IMR-90 (cell line): ENCODE measurements around the gene EXPH5.

Experiments
- CEBPB ChIP-seq: IDR thresholded peaks from 2 replicates; pipeline ENCODE4 v1.6.1; 2012; ENCODE audit warnings: low read depth, low read length, improper control_type of control experiment
- CTCF ChIP-seq: conservative IDR thresholded peaks from 2 replicates; pipeline ENCODE4 v1.5.1; 2012; ENCODE audit warnings: mild to moderate bottlenecking, low read depth, low read length, improper control_type of control experiment
- MAFK ChIP-seq: IDR thresholded peaks from 2 replicates; pipeline ENCODE4 v1.6.1; 2012; ENCODE audit warnings: low read depth, low read length, improper control_type of control experiment
- POLR2A ChIP-seq: IDR thresholded peaks from 2 replicates; pipeline ENCODE4 v1.6.1; 2012; ENCODE audit warnings: mild to moderate bottlenecking, low read depth, low read length
- RAD21 ChIP-seq: IDR thresholded peaks from 2 replicates; pipeline ENCODE4 v1.6.1; 2012; ENCODE audit warnings: low read length, improper control_type of control experiment
- RFX5 ChIP-seq: IDR thresholded peaks from 2 replicates; pipeline ENCODE4 v1.8.0; 2012; ENCODE audit warnings: low read depth, mild to moderate bottlenecking, low read length, moderate library complexity
- SMC3 ChIP-seq: fragments of 150-350 bp; IDR thresholded peaks from 2 replicates; pipeline ENCODE4 v1.6.1; 2016; ENCODE audit warnings: low read depth, mild to moderate bottlenecking, antibody characterized with exemption, low read length, moderate library complexity
- USF2 ChIP-seq: fragments of 150-350 bp; IDR thresholded peaks from 2 replicates; pipeline ENCODE4 v1.6.1; 2017; ENCODE audit warnings: mild to moderate bottlenecking, antibody characterized with exemption, low read length, low read depth

- no peak for TF ChIP-seq MAFK
- TF ChIP-seq CTCF, result no peak
- TF ChIP-seq RAD21, result no peak
- no peak for TF ChIP-seq RFX5
- no peak for TF ChIP-seq POLR2A
- TF ChIP-seq CEBPB, result no peak
- TF ChIP-seq USF2, result no peak
- no peak for TF ChIP-seq SMC3
Measured at GRCh38 chr11:108527382-108527781, 66.2 kb downstream of the EXPH5 start.
